Rectal smooth muscle tissue (tissue), 1 donor: ENCODE measurements around the gene FOSL2.

Experiments used
- H3K27ac ChIP-seq: one replicate; pipeline ENCODE4 v1.7.0; 2013; ENCODE audit warnings: low read depth, low read length, inconsistent platforms
- H3K27me3 ChIP-seq: one replicate; pipeline ENCODE4 v1.7.0; 2013; ENCODE audit warnings: low read length; ENCODE audit not compliant: control insufficient read depth, insufficient read depth
- H3K36me3 ChIP-seq: one replicate; pipeline ENCODE4 v1.7.0; 2013; ENCODE audit warnings: low read length; ENCODE audit not compliant: control insufficient read depth, insufficient read depth
- H3K4me1 ChIP-seq: one replicate; pipeline ENCODE4 v1.7.0; 2013; ENCODE audit warnings: low read length; ENCODE audit not compliant: control insufficient read depth, insufficient read depth
- H3K4me3 ChIP-seq: one replicate; pipeline ENCODE4 v1.7.0; 2013; ENCODE audit warnings: low read length
- H3K9ac ChIP-seq: one replicate; pipeline ENCODE4 v1.7.0; 2013; ENCODE audit warnings: low read length

FOSL2 gene

DNA sequence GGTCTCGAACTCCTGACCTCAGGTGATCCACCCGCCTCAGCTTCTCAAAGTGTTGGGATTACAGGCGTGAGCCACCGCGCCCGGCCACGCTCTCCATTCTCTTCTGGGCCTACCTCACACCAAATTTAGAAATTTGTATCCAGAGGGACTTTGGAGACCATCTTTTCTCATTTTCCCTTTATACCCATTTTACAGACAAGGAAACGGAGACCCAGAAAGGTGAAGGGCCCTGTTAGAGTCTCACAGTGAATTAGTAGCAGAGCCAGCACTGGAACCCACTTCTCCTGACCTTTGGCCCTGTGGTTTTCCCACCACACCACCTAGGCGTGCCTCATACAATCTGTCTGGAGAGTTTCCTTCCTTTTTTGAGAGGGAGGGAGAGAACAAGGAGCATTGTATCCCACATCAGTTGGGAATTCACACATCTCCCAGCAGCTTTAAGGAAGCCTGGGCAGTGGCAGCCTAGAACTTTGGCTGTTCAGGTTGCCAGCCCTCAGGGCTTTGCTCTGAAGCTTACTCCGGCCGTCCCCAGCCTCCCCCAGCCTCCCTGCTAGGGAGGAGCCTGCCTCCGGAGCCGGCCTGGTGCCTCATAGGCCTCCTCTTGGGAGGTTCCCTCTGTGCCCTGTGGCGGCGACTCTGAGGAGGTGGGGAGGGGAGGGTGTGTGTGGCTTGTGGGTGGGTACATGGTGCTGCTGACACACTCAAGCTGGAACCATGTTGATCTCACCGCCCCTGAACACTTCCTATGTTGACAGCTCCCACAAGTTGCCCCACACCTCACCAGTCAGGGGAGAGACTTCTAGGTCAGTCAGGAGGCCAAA lies 13.8 kb downstream of the FOSL2 start:
- no peaks in the 10 kb centered on the region for H3K27me3 ChIP-seq
- no peak overlapping the region for H3K27ac ChIP-seq
- no peak overlapping the region for H3K4me3 ChIP-seq
- H3K4me1 ChIP-seq = peaks cover 2% of the 10 kb centered on the region
- peaks cover 57% of the 10 kb centered on the region for H3K36me3 ChIP-seq
- no peak overlapping the region for H3K9ac ChIP-seq

DNA sequence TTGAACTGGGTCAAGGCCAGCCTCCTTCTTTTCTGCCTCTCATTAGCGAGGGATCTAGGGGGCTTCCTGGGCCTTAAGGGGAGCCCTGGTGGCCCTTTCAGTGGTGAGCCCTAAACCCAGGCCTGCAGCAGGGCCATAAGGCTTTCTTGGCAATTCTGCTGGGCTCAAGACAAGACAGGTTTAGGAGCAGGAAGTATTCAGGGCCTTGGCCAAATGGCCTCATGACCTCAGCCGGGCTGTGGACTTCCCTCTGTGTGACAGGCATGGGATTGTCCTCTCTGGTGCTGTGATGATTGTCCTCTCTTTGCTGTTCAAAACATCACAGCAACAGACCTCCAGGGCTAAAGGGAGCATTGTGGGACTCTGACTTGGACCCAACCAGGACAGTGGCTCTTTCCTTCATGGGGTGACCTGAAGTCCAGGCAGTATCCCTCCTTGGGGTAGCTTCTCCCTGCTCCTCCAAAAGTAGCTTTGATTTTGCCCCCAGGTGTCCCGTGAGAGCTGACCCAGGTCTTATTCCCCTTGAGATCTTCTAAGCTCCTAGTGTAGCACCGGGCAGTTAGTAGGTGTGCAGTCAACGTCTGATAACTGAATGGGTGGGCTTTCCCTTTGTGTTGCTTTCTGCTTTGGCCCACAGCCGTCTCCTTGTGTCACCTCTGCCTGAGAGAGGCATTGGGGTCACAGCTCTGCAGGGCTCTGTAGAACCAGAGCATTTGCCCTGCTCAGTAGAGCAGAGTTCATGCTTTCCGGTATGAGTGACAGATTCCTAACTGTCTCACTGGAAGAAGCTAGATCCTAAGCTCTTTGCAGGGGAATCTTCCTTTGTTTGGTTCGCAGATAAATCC lies 14.7 kb downstream of the FOSL2 start:
- Histone ChIP-seq H3K9ac (no peak overlapping the region), H3K36me3 (peaks cover 64% of the 10 kb centered on the region), H3K4me3 (no peak overlapping the region), H3K27me3 (no peaks in the 10 kb centered on the region), H3K4me1 (no peaks in the 10 kb centered on the region), H3K27ac (no peak overlapping the region)

DNA sequence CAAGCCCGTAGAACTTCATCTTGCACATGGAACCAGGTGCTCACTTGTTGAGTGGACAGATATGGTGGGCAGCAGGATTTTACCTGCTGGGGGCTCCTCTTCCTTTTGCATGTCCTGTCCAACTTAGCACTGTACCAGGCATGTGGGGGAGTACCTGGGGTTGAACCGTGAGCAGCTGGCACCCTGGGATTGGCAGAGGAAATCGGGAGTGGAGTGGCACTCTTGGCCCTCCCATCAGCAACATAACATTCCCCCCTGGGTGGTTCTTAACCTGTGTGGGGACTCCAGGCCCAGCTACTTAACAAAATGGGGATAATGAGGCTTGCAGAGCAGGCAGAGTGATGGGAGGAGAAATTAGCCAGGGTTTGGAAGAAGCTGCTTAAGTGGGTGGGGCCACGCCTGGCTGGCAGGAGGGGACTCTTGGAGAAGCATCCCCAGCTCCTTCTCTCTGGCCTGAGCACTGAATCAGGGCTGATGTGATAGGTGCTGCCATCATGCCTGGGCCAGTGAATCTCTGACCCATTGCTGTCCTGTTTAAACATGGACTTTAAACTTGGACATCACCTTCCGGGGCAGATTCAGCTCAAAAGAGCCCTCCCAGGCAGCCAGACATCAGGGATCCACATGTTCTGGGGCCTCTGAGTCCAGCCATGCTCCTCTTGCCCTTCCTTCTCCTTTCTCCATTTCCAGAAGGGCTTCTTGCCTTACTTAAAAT lies 15.5 kb downstream of the FOSL2 start:
- no peaks in the 10 kb centered on the region for H3K27me3 ChIP-seq
- H3K4me1 ChIP-seq = peaks cover 3% of the 10 kb centered on the region
- H3K9ac ChIP-seq = no peak overlapping the region
- no peak overlapping the region for H3K4me3 ChIP-seq
- H3K27ac ChIP-seq = no peak overlapping the region
- peaks cover 70% of the 10 kb centered on the region for H3K36me3 ChIP-seq

DNA sequence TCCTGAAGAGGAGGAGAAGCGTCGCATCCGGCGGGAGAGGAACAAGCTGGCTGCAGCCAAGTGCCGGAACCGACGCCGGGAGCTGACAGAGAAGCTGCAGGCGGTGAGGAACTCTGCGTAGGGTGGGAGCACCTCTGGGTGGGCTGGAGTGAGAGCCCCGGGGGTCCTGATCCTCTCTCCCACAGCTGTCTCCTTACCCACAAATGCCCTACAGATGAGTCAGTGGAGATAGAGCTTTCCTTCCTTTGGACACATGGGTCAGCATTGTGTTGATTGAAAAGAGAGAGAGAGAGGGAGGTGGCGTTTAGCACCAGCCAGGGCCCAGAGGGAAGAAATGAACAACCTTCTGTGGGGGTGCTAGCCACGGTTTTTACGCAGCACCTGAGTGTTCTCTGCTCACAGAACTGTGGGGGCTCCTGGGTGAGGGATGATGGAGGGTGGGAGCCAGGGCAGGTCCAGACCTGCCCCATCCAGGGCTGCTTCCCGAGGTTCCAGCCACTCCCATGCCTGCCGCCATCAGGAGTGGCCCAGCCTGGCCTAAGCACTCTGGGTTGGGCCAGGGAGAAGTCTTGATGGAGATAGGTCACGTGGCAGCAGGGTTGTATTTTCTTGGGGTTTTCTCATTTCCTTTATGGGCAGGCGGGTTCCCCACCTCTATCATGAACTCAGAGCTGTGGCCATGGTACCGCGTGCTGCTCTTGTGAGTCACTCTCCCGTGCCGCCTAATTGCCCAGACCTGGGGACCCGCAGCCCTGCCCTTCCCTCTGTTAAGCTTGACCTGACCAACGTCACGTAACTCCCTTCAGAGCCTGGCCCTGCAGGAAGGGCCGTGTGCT lies 16.3 kb downstream of the FOSL2 start:
- Histone ChIP-seq H3K4me3 (no peak overlapping the region), H3K9ac (no peak overlapping the region), H3K27me3 (no peaks in the 10 kb centered on the region), H3K27ac (no peak overlapping the region), H3K36me3 (peaks cover 63% of the 10 kb centered on the region), H3K4me1 (peaks cover 3% of the 10 kb centered on the region)

DNA sequence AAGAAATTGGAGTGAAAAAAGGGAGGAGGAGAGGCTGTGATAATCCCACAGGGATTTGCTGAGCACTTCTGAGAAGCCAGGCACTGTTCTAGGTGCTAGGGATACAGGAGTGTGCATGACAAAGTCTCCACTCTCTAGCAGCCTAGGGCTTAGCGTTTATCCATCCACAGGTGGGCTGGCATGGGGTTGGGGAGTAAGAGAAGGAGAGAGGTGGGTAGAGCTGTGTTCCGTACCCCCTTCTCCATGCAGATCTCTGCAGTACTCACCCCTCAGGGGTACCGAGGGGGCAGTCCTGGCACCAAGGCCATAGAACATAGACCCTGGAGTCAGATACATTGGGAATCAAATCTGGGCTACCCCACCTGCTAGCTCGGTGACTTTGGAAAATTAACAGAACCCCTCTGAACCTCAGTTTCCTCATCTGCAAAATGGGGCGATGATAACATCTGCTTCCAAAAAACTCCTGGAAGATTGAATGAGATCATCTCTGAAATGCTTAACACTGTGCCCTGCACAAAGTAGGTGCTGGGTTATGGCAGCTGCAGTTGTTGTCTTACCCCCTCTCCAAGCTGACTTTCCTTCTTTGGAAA lies 18.6 kb downstream of the FOSL2 start:
- no peak overlapping the region for H3K4me3 ChIP-seq
- H3K27ac ChIP-seq = no peak overlapping the region
- peaks cover 48% of the 10 kb centered on the region for H3K36me3 ChIP-seq
- H3K4me1 ChIP-seq = peaks cover 12% of the 10 kb centered on the region
- no peaks in the 10 kb centered on the region for H3K27me3 ChIP-seq
- no peak overlapping the region for H3K9ac ChIP-seq

DNA sequence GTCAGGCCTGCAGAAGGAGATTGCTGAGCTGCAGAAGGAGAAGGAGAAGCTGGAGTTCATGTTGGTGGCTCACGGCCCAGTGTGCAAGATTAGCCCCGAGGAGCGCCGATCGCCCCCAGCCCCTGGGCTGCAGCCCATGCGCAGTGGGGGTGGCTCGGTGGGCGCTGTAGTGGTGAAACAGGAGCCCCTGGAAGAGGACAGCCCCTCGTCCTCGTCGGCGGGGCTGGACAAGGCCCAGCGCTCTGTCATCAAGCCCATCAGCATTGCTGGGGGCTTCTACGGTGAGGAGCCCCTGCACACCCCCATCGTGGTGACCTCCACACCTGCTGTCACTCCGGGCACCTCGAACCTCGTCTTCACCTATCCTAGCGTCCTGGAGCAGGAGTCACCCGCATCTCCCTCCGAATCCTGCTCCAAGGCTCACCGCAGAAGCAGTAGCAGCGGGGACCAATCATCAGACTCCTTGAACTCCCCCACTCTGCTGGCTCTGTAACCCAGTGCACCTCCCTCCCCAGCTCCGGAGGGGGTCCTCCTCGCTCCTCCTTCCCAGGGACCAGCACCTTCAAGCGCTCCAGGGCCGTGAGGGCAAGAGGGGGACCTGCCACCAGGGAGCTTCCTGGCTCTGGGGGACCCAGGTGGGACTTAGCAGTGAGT lies 19.4 kb downstream of the FOSL2 start:
- H3K4me1 ChIP-seq = peaks cover 12% of the 10 kb centered on the region
- H3K27me3 ChIP-seq = no peaks in the 10 kb centered on the region
- H3K36me3 ChIP-seq = peaks cover 40% of the 10 kb centered on the region
- H3K27ac ChIP-seq = no peak overlapping the region
- H3K9ac ChIP-seq = no peak overlapping the region
- H3K4me3 ChIP-seq = no peak overlapping the region

DNA sequence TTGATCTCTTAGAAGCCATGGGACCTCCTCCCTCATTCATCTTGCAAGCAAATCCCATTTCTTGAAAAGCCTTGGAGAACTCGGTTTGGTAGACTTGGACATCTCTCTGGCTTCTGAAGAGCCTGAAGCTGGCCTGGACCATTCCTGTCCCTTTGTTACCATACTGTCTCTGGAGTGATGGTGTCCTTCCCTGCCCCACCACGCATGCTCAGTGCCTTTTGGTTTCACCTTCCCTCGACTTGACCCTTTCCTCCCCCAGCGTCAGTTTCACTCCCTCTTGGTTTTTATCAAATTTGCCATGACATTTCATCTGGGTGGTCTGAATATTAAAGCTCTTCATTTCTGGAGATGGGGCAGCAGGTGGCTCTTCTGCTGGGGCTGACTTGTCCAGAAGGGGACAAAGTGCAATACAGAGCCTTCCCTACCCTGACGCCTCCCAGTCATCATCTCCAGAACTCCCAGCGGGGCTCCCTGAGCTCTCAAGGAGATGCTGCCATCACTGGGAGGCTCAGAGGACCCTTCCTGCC lies 20.0 kb downstream of the FOSL2 start:
- no peaks in the 10 kb centered on the region for H3K27me3 ChIP-seq
- peak overlapping the region; percentile 8 for H3K27ac ChIP-seq
- no peak overlapping the region for H3K4me3 ChIP-seq
- peaks cover 34% of the 10 kb centered on the region for H3K36me3 ChIP-seq
- H3K9ac ChIP-seq = peak overlapping the region; percentile 1
- H3K4me1 ChIP-seq = peaks cover 12% of the 10 kb centered on the region

DNA sequence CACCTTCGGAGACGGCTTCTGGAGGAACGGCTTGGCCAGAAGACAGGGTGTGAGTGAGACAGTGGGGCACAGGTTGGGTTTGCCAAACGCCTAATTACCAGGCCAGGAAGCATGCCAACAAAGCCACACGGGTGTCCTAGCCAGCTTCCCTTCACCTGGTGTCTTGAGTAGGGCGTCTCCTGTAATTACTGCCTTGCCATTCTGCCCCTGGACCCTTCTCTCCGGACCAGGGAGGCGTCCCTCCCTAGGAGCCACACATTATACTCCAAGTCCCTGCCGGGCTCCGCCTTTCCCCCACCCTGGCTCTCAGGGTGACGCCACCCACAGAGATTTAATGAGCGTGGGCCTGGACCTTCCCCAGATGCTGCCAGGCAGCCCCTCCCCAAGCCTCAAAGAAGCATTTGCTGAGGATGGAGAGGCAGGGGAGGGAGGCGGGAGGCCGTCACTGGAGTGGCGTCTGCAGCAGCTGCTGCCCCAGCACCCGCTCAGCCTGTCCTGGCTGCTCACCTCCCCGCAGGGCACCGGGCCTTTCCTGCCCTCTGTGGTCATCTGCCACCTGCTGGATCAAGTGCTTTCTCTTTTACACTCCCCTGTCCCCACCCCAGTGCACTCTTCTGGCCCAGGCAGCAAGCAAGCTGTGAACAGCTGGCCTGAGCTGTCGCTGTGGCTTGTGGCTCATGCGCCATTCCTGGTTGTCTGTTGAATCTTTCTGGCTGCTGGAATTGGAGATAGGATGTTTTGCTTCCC lies 20.7 kb downstream of the FOSL2 start:
- Histone ChIP-seq H3K9ac (peak overlapping the region; percentile 1), H3K4me1 (peaks cover 12% of the 10 kb centered on the region), H3K27ac (peak overlapping the region; percentile 8), H3K4me3 (no peak overlapping the region), H3K36me3 (peaks cover 30% of the 10 kb centered on the region), H3K27me3 (no peaks in the 10 kb centered on the region)

DNA sequence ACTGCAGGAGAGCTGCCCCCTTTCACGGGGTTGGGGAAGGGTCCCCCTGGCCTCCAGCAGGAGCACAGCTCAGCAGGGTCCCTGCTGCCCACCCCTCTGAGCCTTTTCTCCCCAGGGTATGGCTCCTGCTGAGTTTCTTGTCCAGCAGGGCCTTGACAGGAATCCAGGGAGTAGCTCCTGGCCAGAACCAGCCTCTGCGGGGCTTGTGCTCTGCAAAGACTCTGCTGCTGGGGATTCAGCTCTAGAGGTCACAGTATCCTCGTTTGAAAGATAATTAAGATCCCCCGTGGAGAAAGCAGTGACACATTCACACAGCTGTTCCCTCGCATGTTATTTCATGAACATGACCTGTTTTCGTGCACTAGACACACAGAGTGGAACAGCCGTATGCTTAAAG lies 21.2 kb downstream of the FOSL2 start:
- Histone ChIP-seq H3K4me3 (no peak overlapping the region), H3K36me3 (peaks cover 30% of the 10 kb centered on the region), H3K27me3 (no peaks in the 10 kb centered on the region), H3K4me1 (peaks cover 12% of the 10 kb centered on the region), H3K27ac (peak overlapping the region; percentile 8), H3K9ac (no peak overlapping the region)

DNA sequence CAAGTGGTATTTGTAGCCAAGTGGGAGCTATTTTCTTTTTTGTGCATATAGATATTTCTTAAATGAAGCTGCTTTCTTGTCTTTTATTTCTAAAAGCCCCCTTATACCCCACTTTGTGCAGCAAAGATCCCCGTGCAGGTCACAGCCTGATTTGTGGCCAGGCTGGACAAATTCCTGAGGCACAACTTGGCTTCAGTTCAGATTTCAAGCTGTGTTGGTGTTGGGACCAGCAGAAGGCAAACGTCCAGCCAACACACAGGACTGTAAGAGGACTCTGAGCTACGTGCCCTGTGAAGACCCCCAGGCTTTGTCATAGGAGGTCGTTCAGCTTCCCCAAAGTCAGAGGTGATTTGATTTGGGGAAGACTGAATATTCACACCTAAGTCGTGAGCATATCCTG lies 21.9 kb downstream of the FOSL2 start:
- Histone ChIP-seq H3K27ac (peak overlapping the region; percentile 4), H3K9ac (no peak overlapping the region), H3K36me3 (peaks cover 30% of the 10 kb centered on the region), H3K4me3 (no peak overlapping the region), H3K27me3 (no peaks in the 10 kb centered on the region), H3K4me1 (peaks cover 12% of the 10 kb centered on the region)
